IPS-20b (cell line): ENCODE measurements around the gene SCN10A.

Source experiments
- H3K27ac ChIP-seq: one replicate; pipeline ENCODE4 v1.5.1; 2013; ENCODE audit warnings: low read length
- H3K27me3 ChIP-seq: 2 replicates; pipeline ENCODE4 v1.6.1; 2013; ENCODE audit warnings: mild to moderate bottlenecking, low read length, inconsistent platforms; ENCODE audit not compliant: insufficient read depth
- H3K36me3 ChIP-seq: 2 replicates; pipeline ENCODE4 v1.6.1; 2013; ENCODE audit warnings: low read depth, mild to moderate bottlenecking, inconsistent platforms, low read length, moderate library complexity; ENCODE audit not compliant: insufficient read depth
- H3K4me1 ChIP-seq: 2 replicates; pipeline ENCODE4 v1.6.1; 2013; ENCODE audit warnings: mild to moderate bottlenecking, control low read depth, inconsistent platforms, low read length, moderate library complexity; ENCODE audit not compliant: insufficient read depth
- H3K4me3 ChIP-seq: 2 replicates; pipeline ENCODE4 v1.5.1; 2013; ENCODE audit warnings: mild to moderate bottlenecking, low read length, inconsistent platforms
- H3K9ac ChIP-seq: 2 replicates; pipeline ENCODE4 v1.6.1; 2013; ENCODE audit warnings: low read depth, mild to moderate bottlenecking, inconsistent platforms, low read length, moderate library complexity
- H3K9me3 ChIP-seq: 2 replicates; pipeline ENCODE4 v1.6.1; 2013; ENCODE audit warnings: mild to moderate bottlenecking, low read depth, low read length, inconsistent platforms; ENCODE audit not compliant: insufficient read depth

The SCN10A gene

DNA sequence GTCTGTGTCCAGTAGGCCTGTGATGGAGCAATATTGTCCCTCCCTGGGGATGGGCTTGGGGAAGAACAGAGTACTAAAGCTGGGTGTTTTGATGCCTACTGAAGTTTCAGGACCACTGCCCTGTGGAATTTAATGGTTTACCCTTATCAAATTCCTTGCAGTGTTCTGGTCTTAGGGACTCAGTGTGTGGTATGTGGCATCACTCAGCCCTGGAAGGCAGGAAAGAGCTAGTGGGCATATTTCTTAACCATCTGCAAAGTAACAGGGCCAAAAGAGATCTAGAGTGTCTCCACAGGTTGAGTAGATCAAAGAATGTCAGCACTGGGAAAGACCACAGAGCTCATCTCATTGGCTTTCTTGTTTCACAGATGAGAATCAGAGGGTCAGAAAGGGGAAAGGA, 11.8 kb upstream of the SCN10A start:
- Histone ChIP-seq H3K9ac (no peak overlapping the region), H3K27me3 (no peaks in the 10 kb centered on the region), H3K27ac (no peak overlapping the region), H3K9me3 (no peaks in the 10 kb centered on the region), H3K36me3 (no peaks in the 10 kb centered on the region), H3K4me1 (no peaks in the 10 kb centered on the region), H3K4me3 (no peak overlapping the region)

DNA sequence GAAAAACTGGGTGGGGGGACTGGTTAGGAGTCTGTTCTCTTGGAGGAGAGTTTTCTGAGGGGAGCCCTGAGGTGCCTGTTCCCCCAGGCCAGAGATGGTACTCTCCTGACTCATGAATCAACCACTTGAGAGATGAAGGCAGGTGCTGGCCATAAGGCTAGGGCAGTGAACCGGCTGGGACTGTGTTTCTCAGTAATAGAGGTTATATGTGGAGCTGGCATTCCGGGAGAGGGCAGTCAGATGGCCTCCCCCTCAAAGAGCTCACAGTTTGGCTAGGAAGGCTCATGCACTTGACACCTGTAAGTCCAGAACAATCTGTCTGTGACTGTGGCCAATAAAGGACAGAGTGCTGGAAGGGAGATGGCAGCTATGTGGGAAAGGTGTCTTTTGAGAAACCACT, 10.0 kb upstream of the SCN10A start:
- Histone ChIP-seq H3K4me3 (no peak overlapping the region), H3K27me3 (no peaks in the 10 kb centered on the region), H3K27ac (no peak overlapping the region), H3K36me3 (no peaks in the 10 kb centered on the region), H3K9me3 (no peaks in the 10 kb centered on the region), H3K9ac (no peak overlapping the region), H3K4me1 (no peaks in the 10 kb centered on the region)

DNA sequence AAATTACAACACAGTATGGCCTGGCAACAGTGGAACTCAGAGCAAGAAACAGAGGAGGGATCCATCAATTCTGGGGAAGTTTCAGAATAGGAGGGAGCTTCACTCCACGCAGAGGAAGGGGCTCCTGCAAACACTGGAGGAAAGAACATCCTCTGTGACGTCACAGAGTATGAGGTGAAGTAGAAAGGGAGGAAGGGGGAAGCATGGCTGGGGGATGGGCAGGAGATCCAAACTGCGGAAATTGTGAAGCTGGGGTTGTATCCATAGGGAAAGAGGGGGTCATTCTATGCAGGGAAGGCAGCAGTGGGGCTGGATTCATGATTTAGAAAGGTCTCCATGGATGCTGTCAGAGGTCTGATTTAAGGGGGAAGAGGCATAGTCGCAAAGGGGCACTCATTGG, 8.3 kb upstream of the SCN10A start:
- Histone ChIP-seq H3K27me3 (no peaks in the 10 kb centered on the region), H3K27ac (no peak overlapping the region), H3K4me3 (no peak overlapping the region), H3K9ac (no peak overlapping the region), H3K9me3 (no peaks in the 10 kb centered on the region), H3K4me1 (no peaks in the 10 kb centered on the region), H3K36me3 (no peaks in the 10 kb centered on the region)

- Histone ChIP-seq H3K4me3 (no peak overlapping the region), H3K27me3 (no peaks in the 10 kb centered on the region), H3K9ac (no peak overlapping the region), H3K27ac (no peak overlapping the region), H3K4me1 (no peaks in the 10 kb centered on the region), H3K9me3 (no peaks in the 10 kb centered on the region), H3K36me3 (no peaks in the 10 kb centered on the region)
Measured at GRCh38 chr3:38823722-38824121, 7.7 kb upstream of the SCN10A start.

DNA sequence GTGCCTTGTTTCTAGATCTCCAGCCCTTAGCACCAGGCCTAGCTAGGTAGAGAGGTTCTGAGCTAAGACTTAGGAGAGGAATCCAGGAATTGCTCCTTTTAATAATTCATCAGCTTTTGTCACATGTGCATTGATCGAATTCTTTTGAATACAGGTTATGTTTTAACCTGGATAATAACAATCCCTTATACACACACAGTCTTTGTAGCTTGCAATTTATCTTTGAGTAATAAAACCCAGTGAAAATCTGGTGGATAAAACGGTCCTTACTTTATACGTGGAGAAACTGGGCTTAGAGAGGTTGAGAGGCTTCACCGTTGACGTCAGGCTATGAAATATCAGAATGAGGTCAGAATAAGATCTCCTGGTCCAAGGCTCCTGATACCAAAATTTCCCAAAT, 7.2 kb upstream of the SCN10A start:
- no peak overlapping the region for H3K9ac ChIP-seq
- no peaks in the 10 kb centered on the region for H3K4me1 ChIP-seq
- no peaks in the 10 kb centered on the region for H3K9me3 ChIP-seq
- H3K27ac ChIP-seq: no peak overlapping the region
- H3K4me3 ChIP-seq: no peak overlapping the region
- no peaks in the 10 kb centered on the region for H3K36me3 ChIP-seq
- H3K27me3 ChIP-seq: no peaks in the 10 kb centered on the region

- Histone ChIP-seq H3K27me3 (peaks cover 16% of the 10 kb centered on the region; the same call in 1 of the 2 replicates), H3K27ac (no peak overlapping the region), H3K9ac (no peak overlapping the region), H3K4me1 (no peaks in the 10 kb centered on the region), H3K36me3 (no peaks in the 10 kb centered on the region), H3K4me3 (no peak overlapping the region), H3K9me3 (no peaks in the 10 kb centered on the region)
Measured at GRCh38 chr3:38811822-38812221, 4.2 kb downstream of the SCN10A start.

- no peak overlapping the region for H3K27ac ChIP-seq
- no peaks in the 10 kb centered on the region for H3K36me3 ChIP-seq
- no peak overlapping the region for H3K4me3 ChIP-seq
- H3K9me3 ChIP-seq: no peaks in the 10 kb centered on the region
- H3K9ac ChIP-seq: no peak overlapping the region
- H3K4me1 ChIP-seq: no peaks in the 10 kb centered on the region
- H3K27me3 ChIP-seq: peaks cover 25% of the 10 kb centered on the region; the same call in 1 of the 2 replicates
Measured at GRCh38 chr3:38805765-38806386, 10.1 kb downstream of the SCN10A start.

DNA sequence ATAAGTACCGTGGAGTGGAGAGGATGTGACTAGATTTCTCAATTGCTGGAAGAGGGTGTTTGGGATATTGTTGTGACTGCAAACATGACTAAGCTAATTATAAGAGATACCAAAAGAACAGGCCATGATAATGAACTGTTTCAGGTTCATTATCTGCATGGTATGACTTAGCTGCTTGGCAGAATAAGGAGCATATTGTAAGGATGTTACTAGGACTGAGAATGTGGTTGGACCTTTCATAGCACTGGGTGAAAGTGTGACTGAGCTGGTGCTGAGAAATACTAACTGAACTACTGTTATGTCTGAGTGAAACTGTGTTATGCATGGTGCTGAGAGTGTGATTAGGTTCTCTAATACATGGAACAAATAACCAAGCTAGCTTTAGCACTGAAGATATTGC, 11.0 kb downstream of the SCN10A start:
- H3K4me1 ChIP-seq: no peaks in the 10 kb centered on the region
- no peak overlapping the region for H3K4me3 ChIP-seq
- H3K27me3 ChIP-seq: peaks cover 25% of the 10 kb centered on the region; the same call in 1 of the 2 replicates
- H3K36me3 ChIP-seq: no peaks in the 10 kb centered on the region
- no peak overlapping the region for H3K27ac ChIP-seq
- H3K9ac ChIP-seq: no peak overlapping the region
- H3K9me3 ChIP-seq: no peaks in the 10 kb centered on the region

- Histone ChIP-seq H3K36me3 (no peaks in the 10 kb centered on the region), H3K4me1 (no peaks in the 10 kb centered on the region), H3K27ac (no peak overlapping the region), H3K9ac (no peak overlapping the region), H3K27me3 (peaks cover 8% of the 10 kb centered on the region; the same call in 1 of the 2 replicates), H3K9me3 (no peaks in the 10 kb centered on the region), H3K4me3 (no peak overlapping the region)
Measured at GRCh38 chr3:38800511-38800910, 15.5 kb downstream of the SCN10A start.

GRCh38 chr3:38793721-38794120, 22.3 kb downstream of the SCN10A start:
- no peaks in the 10 kb centered on the region for H3K9me3 ChIP-seq
- H3K4me1 ChIP-seq: no peaks in the 10 kb centered on the region
- H3K4me3 ChIP-seq: no peak overlapping the region
- H3K27ac ChIP-seq: no peak overlapping the region
- H3K9ac ChIP-seq: no peak overlapping the region
- H3K27me3 ChIP-seq: no peaks in the 10 kb centered on the region; the same call in 1 of the 2 replicates
- H3K36me3 ChIP-seq: no peaks in the 10 kb centered on the region

- no peaks in the 10 kb centered on the region for H3K4me1 ChIP-seq
- H3K9me3 ChIP-seq: no peaks in the 10 kb centered on the region
- no peak overlapping the region for H3K27ac ChIP-seq
- H3K27me3 ChIP-seq: no peaks in the 10 kb centered on the region; the same call in 1 of the 2 replicates
- no peak overlapping the region for H3K4me3 ChIP-seq
- no peaks in the 10 kb centered on the region for H3K36me3 ChIP-seq
- no peak overlapping the region for H3K9ac ChIP-seq
Measured at GRCh38 chr3:38792983-38793382, 23.0 kb downstream of the SCN10A start.

GRCh38 chr3:38782148-38782547, 33.9 kb downstream of the SCN10A start:
- H3K9ac ChIP-seq: no peak overlapping the region
- H3K27ac ChIP-seq: no peak overlapping the region
- peaks cover 5% of the 10 kb centered on the region for H3K9me3 ChIP-seq
- no peaks in the 10 kb centered on the region for H3K27me3 ChIP-seq
- H3K4me1 ChIP-seq: no peaks in the 10 kb centered on the region
- no peak overlapping the region for H3K4me3 ChIP-seq
- H3K36me3 ChIP-seq: no peaks in the 10 kb centered on the region
